GM23338 (cell line): ENCODE results near the gene NNMT. TPM values are rescaled to one million over a fixed set of nuclear protein-coding genes. Genes with fewer than 3 reads are reported as not detected.
A peak's percentile ranks its signal among the peaks of the same experiment; 100 is the strongest.

Experiments
- ATAC-seq: fragments of 200-7000 bp; cut with Tn5 transposase; 3 replicates; pipeline ENCODE4 v1.9.1; 2020
- DNase-seq: peaks from one replicate; pipeline ENCODE4 v3.0.0-alpha.2; 2015; ENCODE audit warnings: low spot score
- H2AFZ ChIP-seq: fragments of 200-600 bp; sonication (generic); 2 replicates; pipeline ENCODE4 v1.8.0; 2016; ENCODE audit warnings: antibody characterized with exemption, mild to moderate bottlenecking, moderate library complexity
- H3F3A ChIP-seq: fragments of 200-600 bp; sonication (generic); replicated peaks from 2 replicates; pipeline ENCODE4 v1.8.0; 2017; ENCODE audit warnings: antibody characterized with exemption, mixed run types, low read depth
- H3K27ac ChIP-seq: fragments of 200-600 bp; sonication (generic); 2 replicates; pipeline ENCODE4 v1.6.1; 2016; ENCODE audit warnings: low read depth
- H3K27me3 ChIP-seq: fragments of 200-600 bp; sonication (generic); 2 replicates; pipeline ENCODE4 v1.8.0; 2016; ENCODE audit warnings: mild to moderate bottlenecking, mixed run types, moderate library complexity; ENCODE audit not compliant: insufficient read depth
- H3K36me3 ChIP-seq: fragments of 200-600 bp; sonication (generic); 2 replicates; pipeline ENCODE4 v1.8.0; 2016; ENCODE audit warnings: mild to moderate bottlenecking; ENCODE audit not compliant: insufficient read depth
- H3K4me1 ChIP-seq: fragments of 200-600 bp; sonication (generic); 2 replicates; pipeline ENCODE4 v1.8.0; 2016; ENCODE audit warnings: mild to moderate bottlenecking, moderate library complexity; ENCODE audit not compliant: insufficient read depth
- H3K4me2 ChIP-seq: fragments of 200-600 bp; sonication (generic); 2 replicates; pipeline ENCODE4 v1.7.1; 2017; ENCODE audit warnings: mixed run types
- H3K4me3 ChIP-seq: fragments of 200-600 bp; sonication (generic); 2 replicates; pipeline ENCODE4 v1.6.1; 2016; ENCODE audit warnings: mixed run types
- H3K79me2 ChIP-seq: fragments of 200-600 bp; sonication (generic); replicated peaks from 2 replicates; pipeline ENCODE4 v1.8.0; 2017; ENCODE audit warnings: mild to moderate bottlenecking; ENCODE audit not compliant: insufficient read depth
- H3K9me2 ChIP-seq: fragments of 200-600 bp; sonication (generic); 2 replicates; pipeline ENCODE4 v1.8.0; 2017; ENCODE audit not compliant: insufficient read depth
- H4K20me1 ChIP-seq: fragments of 200-600 bp; sonication (generic); replicated peaks from 2 replicates; pipeline ENCODE4 v1.8.0; 2017; ENCODE audit warnings: mild to moderate bottlenecking; ENCODE audit not compliant: insufficient read depth
- H3K27ac Mint-ChIP-seq: 2 replicates; pipeline ENCODE4 v1.8.0; 2020; ENCODE audit warnings: inconsistent platforms, mild to moderate bottlenecking, moderate library complexity, mixed read lengths
- H3K27me3 Mint-ChIP-seq: 3 replicates; pipeline ENCODE4 v1.8.0; 2022; ENCODE audit warnings: low read depth, mild to moderate bottlenecking, moderate library complexity, mixed read lengths, inconsistent platforms; ENCODE audit not compliant: insufficient read depth, poor library complexity
- H3K36me3 Mint-ChIP-seq: 3 replicates; pipeline ENCODE4 v1.8.0; 2021; ENCODE audit warnings: low read depth, mild to moderate bottlenecking, inconsistent platforms, moderate library complexity, mixed read lengths
- H3K4me1 Mint-ChIP-seq: 3 replicates; pipeline ENCODE4 v1.8.0; 2020; ENCODE audit warnings: mild to moderate bottlenecking, inconsistent platforms, mixed read lengths
- H3K4me3 Mint-ChIP-seq: 3 replicates; pipeline ENCODE4 v1.8.0; 2021; ENCODE audit warnings: moderate library complexity, mild to moderate bottlenecking, inconsistent platforms, mixed read lengths
- H3K9me3 Mint-ChIP-seq: 3 replicates; pipeline ENCODE4 v1.8.0; 2020; ENCODE audit warnings: moderate library complexity, mild to moderate bottlenecking, inconsistent platforms, mixed read lengths
- CREB1 ChIP-seq: fragments of 250-450 bp; sonication (Bioruptor Pico); IDR thresholded peaks from 2 replicates; pipeline ENCODE4 v1.5.0; 2020; ENCODE audit warnings: low read depth, mild to moderate bottlenecking, moderate library complexity
- CTCF ChIP-seq, 2 experiments: fragments of 200-600 bp in 1 of 2; sonication (generic) in 1 of 2; conservative IDR thresholded peaks; 2 replicates each; pipeline versions ENCODE4 v1.5.1 to v1.6.1; 2016 to 2017; ENCODE audit warnings: antibody characterized with exemption in 2 of 2, low read depth in 2 of 2, mild to moderate bottlenecking in 2 of 2, moderate library complexity in 1 of 2
- ETS1 ChIP-seq: IDR thresholded peaks from 2 replicates; pipeline ENCODE4 v1.6.1; 2016; ENCODE audit warnings: antibody characterized with exemption
- EZH2 ChIP-seq: fragments of 200-600 bp; sonication (generic); IDR thresholded peaks from one replicate; pipeline ENCODE4 v1.8.0; 2017; ENCODE audit warnings: antibody characterized with exemption, mild to moderate bottlenecking, low read depth; ENCODE audit not compliant: unreplicated experiment
- EZH2phosphoT487 ChIP-seq: fragments of 200-600 bp; sonication (generic); IDR thresholded peaks from one replicate; pipeline ENCODE4 v1.8.1; 2018; ENCODE audit warnings: antibody characterized with exemption; ENCODE audit not compliant: unreplicated experiment
- JUNB ChIP-seq: IDR thresholded peaks from one replicate; pipeline ENCODE4 v1.6.1; 2016; ENCODE audit warnings: antibody characterized with exemption; ENCODE audit not compliant: unreplicated experiment
- NANOG ChIP-seq: IDR thresholded peaks from 2 replicates; pipeline ENCODE4 v1.6.1; 2016; ENCODE audit warnings: antibody characterized with exemption, borderline replicate concordance
- POLR2AphosphoS5 ChIP-seq: IDR thresholded peaks from 2 replicates; pipeline ENCODE4 v1.6.1; 2016; ENCODE audit warnings: antibody characterized with exemption, low read depth
- STAT1 ChIP-seq: IDR thresholded peaks from one replicate; pipeline ENCODE4 v1.6.1; 2016; ENCODE audit warnings: antibody characterized with exemption; ENCODE audit not compliant: unreplicated experiment
- ZNF114 ChIP-seq: fragments of 250-450 bp; sonication (Bioruptor Pico); IDR thresholded peaks from 2 replicates; pipeline ENCODE4 v1.5.0; 2020; ENCODE audit warnings: mild to moderate bottlenecking, moderate library complexity
- ZNF331 ChIP-seq: fragments of 250-450 bp; sonication (Bioruptor Pico); IDR thresholded peaks from 2 replicates; pipeline ENCODE4 v1.5.0; 2020; ENCODE audit warnings: low read depth, mild to moderate bottlenecking, moderate library complexity
- polyA plus RNA-seq: library from polyadenylated mRNA; unstranded; fragments of >200 nt; fragmentation: Nextera tagmentation; extraction: Ambion mirVana; gene quantifications from 2 replicates; pipeline ENCODE4 v1.2.1, GENCODE V29; 2016
- total RNA-seq: library from RNA; depleted of rRNA; stranded (reverse); fragments of >200 nt; shearing (Covaris generic); gene quantifications from 2 replicates; pipeline ENCODE4 v1.2.3, GENCODE V29; 2014
- TF ChIP-seq, protein P1 (sequence below): fragments of 250-450 bp; sonication (Bioruptor Pico); IDR thresholded peaks from 2 replicates; pipeline ENCODE4 v1.5.0; 2020; ENCODE audit warnings: mild to moderate bottlenecking, moderate library complexity
- TF ChIP-seq, protein P2 (sequence below): IDR thresholded peaks from one replicate; pipeline ENCODE4 v1.6.1; 2018; ENCODE audit warnings: antibody characterized with exemption; ENCODE audit not compliant: unreplicated experiment

The NNMT gene
- total and polyA plus RNA-seq, 2 experiments from 2014 or later: 0.40 TPM; not detected in 1

- Histone ChIP-seq H3K4me1 (peaks cover 20% of the 10 kb centered on the region), H3K27ac (no peak overlapping the region; the same call in 1 of the 2 replicates)
Measured at GRCh38 chr11:114252767-114253166, 43.4 kb upstream of the NNMT start.

More at GRCh38 chr11:114252767-114253166, 43.4 kb upstream of the NNMT start:
- no peak for ATAC-seq
- H3K27me3 Mint-ChIP-seq: peaks cover 5% of the 10 kb centered on the region
- DNase-seq: no peak
- H3K9me3 Mint-ChIP-seq: no peaks in the 10 kb centered on the region
- H3K4me3 Mint-ChIP-seq: no peak overlapping the region
- H3F3A ChIP-seq: no peaks in the 10 kb centered on the region
- H3K27ac Mint-ChIP-seq: no peak overlapping the region
- peaks cover 33% of the 10 kb centered on the region for H3K4me1 Mint-ChIP-seq
- no peaks in the 10 kb centered on the region for H3K36me3 ChIP-seq
- no peaks in the 10 kb centered on the region for H3K27me3 ChIP-seq
- no peaks in the 10 kb centered on the region for H3K9me2 ChIP-seq
- no peak overlapping the region; the same call in 1 of the 2 replicates for H2AFZ ChIP-seq
- H4K20me1 ChIP-seq: no peaks in the 10 kb centered on the region
- TF ChIP-seq NANOG (no peak), POLR2AphosphoS5 (no peak), CREB1 (CRISPR knock-in tag) (no peak), EZH2phosphoT487 (no peak), ETS1 (no peak), JUNB (no peak), ZNF114 (no peak), CTCF (conservative IDR thresholded peaks at IDR 0.05; ENCODE audit: low read depth in 2 of 2) (no peak), EZH2 (no peak), STAT1 (no peak), ZNF331 (CRISPR knock-in tag) (no peak)
- TF ChIP-seq, protein P1, sequence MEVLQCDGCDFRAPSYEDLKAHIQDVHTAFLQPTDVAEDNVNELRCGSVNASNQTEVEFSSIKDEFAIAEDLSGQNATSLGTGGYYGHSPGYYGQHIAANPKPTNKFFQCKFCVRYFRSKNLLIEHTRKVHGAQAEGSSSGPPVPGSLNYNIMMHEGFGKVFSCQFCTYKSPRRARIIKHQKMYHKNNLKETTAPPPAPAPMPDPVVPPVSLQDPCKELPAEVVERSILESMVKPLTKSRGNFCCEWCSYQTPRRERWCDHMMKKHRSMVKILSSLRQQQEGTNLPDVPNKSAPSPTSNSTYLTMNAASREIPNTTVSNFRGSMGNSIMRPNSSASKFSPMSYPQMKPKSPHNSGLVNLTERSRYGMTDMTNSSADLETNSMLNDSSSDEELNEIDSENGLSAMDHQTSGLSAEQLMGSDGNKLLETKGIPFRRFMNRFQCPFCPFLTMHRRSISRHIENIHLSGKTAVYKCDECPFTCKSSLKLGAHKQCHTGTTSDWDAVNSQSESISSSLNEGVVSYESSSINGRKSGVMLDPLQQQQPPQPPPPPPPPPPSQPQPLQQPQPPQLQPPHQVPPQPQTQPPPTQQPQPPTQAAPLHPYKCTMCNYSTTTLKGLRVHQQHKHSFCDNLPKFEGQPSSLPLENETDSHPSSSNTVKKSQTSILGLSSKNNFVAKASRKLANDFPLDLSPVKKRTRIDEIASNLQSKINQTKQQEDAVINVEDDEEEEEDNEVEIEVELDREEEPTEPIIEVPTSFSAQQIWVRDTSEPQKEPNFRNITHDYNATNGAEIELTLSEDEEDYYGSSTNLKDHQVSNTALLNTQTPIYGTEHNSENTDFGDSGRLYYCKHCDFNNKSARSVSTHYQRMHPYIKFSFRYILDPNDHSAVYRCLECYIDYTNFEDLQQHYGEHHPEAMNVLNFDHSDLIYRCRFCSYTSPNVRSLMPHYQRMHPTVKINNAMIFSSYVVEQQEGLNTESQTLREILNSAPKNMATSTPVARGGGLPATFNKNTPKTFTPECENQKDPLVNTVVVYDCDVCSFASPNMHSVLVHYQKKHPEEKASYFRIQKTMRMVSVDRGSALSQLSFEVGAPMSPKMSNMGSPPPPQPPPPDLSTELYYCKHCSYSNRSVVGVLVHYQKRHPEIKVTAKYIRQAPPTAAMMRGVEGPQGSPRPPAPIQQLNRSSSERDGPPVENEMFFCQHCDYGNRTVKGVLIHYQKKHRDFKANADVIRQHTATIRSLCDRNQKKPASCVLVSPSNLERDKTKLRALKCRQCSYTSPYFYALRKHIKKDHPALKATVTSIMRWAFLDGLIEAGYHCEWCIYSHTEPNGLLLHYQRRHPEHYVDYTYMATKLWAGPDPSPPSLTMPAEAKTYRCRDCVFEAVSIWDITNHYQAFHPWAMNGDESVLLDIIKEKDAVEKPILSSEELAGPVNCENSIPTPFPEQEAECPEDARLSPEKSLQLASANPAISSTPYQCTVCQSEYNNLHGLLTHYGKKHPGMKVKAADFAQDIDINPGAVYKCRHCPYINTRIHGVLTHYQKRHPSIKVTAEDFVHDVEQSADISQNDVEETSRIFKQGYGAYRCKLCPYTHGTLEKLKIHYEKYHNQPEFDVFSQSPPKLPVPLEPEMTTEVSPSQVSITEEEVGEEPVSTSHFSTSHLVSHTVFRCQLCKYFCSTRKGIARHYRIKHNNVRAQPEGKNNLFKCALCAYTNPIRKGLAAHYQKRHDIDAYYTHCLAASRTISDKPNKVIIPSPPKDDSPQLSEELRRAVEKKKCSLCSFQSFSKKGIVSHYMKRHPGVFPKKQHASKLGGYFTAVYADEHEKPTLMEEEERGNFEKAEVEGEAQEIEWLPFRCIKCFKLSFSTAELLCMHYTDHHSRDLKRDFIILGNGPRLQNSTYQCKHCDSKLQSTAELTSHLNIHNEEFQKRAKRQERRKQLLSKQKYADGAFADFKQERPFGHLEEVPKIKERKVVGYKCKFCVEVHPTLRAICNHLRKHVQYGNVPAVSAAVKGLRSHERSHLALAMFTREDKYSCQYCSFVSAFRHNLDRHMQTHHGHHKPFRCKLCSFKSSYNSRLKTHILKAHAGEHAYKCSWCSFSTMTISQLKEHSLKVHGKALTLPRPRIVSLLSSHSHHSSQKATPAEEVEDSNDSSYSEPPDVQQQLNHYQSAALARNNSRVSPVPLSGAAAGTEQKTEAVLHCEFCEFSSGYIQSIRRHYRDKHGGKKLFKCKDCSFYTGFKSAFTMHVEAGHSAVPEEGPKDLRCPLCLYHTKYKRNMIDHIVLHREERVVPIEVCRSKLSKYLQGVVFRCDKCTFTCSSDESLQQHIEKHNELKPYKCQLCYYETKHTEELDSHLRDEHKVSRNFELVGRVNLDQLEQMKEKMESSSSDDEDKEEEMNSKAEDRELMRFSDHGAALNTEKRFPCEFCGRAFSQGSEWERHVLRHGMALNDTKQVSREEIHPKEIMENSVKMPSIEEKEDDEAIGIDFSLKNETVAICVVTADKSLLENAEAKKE (CRISPR knock-in tag): no peak
- TF ChIP-seq, protein P2, sequence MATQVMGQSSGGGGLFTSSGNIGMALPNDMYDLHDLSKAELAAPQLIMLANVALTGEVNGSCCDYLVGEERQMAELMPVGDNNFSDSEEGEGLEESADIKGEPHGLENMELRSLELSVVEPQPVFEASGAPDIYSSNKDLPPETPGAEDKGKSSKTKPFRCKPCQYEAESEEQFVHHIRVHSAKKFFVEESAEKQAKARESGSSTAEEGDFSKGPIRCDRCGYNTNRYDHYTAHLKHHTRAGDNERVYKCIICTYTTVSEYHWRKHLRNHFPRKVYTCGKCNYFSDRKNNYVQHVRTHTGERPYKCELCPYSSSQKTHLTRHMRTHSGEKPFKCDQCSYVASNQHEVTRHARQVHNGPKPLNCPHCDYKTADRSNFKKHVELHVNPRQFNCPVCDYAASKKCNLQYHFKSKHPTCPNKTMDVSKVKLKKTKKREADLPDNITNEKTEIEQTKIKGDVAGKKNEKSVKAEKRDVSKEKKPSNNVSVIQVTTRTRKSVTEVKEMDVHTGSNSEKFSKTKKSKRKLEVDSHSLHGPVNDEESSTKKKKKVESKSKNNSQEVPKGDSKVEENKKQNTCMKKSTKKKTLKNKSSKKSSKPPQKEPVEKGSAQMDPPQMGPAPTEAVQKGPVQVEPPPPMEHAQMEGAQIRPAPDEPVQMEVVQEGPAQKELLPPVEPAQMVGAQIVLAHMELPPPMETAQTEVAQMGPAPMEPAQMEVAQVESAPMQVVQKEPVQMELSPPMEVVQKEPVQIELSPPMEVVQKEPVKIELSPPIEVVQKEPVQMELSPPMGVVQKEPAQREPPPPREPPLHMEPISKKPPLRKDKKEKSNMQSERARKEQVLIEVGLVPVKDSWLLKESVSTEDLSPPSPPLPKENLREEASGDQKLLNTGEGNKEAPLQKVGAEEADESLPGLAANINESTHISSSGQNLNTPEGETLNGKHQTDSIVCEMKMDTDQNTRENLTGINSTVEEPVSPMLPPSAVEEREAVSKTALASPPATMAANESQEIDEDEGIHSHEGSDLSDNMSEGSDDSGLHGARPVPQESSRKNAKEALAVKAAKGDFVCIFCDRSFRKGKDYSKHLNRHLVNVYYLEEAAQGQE: no peak
- no peaks in the 10 kb centered on the region for H3K36me3 Mint-ChIP-seq
- H3K4me3 ChIP-seq: no peak overlapping the region
- H3K4me2 ChIP-seq: peak overlapping the region; percentile 26; the same call in 1 of the 2 replicates
- H3K79me2 ChIP-seq: no peaks in the 10 kb centered on the region
